HG03521 (cell line): ENCODE measurements around the gene ZBTB48.
A peak's percentile ranks its signal among the peaks of the same experiment; 100 is the strongest.
"Not testable (repeated sequence)": the region's sequence is repeated elsewhere in the genome, so short reads cannot be mapped to it uniquely, and the experiment has no call there.

Experiments used
- ATAC-seq: cut with Tn5 transposase; IDR thresholded peaks from one replicate; pipeline ENCODE4 v1.9.1; 2021; ENCODE audit warnings: mild to moderate bottlenecking, moderate library complexity; ENCODE audit not compliant: unreplicated experiment

Gene ZBTB48

DNA sequence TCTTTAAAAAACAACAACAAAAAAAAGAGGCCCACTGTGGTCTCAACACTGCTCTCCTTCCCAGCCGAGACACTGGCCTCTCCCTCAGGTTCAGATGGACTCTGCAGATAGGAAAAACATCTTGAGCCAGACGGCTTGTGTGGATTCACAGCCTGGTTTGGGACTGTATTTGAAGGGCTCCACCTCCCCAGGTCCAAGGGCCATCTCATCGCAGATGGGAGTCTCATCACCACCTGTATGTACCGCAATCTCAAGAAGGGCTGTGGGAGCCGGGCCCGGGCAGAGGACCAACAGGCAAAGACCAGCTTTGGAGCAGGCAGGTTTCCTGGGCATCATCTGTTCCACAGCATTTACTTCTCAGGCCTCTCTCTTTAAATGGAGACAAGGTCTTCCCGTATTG lies 10.3 kb downstream of the ZBTB48 start:
- no peak for ATAC-seq

DNA sequence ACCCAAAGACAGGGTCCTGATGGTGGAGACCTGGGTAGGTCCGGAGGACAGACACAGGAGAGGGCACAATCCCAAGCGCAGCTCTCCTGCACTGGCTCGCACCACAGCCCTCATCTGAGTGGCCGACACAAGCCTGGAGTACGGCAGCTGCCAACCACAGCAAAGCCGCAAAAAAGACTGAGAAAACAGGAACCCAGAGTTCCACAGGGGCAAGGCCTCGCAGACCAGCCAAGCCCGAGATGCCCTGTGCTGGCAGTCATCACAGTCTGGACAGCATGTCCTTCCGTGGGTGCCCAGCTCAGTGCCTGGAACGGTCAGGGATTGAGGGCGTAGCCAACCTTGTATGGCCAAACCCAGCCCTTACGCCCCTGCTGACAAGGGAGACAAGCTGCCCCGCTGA lies 11.4 kb downstream of the ZBTB48 start:
- ATAC-seq = no peak

DNA sequence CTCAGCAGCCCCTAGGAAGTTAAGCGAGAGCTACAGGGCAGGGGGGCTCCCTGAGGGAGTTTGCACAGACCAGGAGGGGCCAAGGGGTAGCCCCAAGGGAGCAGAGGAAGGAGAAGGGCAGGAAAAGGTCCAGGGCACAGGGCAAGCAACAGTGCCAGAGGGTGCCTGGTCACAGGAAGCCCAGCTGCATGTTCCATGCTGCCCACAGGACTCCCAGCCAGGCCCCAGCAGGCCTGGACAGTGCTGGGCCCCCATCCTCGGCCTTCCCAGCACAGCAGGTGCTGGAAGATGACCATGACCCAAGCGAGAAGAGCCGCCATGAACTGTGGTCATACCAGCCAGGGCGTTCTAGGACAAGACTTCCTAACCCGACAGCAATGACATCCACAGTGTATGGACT lies 11.8 kb downstream of the ZBTB48 start:
- no peak for ATAC-seq

DNA sequence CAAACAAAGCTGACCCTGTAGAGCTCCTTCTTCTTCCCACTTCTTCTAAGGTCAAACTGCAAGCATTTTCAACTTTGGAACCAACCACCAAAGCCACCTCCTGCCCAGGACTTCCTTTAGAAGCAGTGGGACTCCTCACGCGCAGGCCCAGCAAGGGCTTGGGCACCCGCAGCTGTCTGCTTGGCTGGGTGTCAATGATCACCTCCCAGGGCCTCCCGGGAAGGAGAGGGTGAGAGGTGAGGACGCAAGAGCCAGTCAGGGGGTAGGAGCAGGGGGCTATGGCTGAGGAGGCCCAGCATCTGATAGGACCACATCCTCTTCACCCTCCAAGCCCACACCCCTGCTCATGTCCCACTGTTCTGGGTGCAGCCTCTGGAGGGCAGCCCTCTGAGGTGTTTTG lies 12.6 kb downstream of the ZBTB48 start:
- no peak for ATAC-seq

DNA sequence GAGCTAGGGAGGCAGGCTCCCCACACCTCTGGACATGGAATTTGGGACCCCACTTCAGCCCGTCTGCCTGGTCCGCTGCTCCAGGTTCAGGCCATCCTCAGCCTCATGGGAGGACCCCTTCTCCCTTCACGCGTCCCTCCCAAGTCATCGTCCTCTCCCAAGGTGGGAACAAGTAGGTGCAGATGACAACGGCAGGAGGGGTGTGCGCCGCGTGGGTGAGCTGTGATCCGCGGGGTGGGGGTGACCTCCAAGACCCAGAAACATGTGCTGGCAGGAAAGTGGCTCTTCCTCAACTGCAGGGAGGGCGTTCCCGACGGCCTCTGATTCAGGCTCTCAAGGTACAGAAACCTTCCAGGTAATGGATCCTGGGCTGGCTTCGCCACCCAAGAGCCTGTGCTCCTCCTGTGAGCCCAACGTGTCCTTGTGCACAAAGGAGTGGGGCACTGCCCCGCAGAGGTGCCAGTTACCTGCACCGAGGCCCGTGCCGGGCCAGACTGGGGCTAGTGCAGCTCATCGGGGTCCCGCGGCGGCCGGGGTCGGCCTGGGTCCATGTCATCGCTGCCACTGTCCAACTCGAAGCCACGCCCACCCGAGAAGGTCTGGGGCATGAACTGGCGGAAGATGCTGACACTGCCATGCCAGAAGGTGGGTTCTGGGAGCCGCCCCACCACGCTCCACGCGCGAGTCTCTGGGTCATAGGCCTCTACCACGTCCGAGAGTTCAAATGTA lies 13.2 kb downstream of the ZBTB48 start:
- ATAC-seq = no peak

DNA sequence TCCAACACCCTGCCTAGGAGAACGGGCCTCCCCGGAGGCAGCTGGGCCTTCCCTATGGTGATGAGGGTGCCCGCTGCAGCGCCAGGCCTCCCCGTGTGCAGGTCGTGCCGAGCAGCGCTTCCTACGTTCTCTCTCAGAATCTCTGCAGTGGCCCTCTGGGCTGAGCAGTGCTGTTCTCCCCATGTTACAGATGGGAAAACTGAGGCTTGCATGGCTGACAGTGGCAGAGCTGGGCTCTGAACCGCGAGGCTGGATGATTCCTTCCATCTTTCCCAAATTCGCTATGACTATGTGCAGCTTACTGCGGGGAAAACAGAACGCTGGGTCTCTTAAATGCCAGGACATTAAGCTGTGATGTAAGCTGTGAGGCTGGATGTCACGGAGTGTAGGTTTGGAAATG lies 14.0 kb downstream of the ZBTB48 start:
- ATAC-seq = no peak

DNA sequence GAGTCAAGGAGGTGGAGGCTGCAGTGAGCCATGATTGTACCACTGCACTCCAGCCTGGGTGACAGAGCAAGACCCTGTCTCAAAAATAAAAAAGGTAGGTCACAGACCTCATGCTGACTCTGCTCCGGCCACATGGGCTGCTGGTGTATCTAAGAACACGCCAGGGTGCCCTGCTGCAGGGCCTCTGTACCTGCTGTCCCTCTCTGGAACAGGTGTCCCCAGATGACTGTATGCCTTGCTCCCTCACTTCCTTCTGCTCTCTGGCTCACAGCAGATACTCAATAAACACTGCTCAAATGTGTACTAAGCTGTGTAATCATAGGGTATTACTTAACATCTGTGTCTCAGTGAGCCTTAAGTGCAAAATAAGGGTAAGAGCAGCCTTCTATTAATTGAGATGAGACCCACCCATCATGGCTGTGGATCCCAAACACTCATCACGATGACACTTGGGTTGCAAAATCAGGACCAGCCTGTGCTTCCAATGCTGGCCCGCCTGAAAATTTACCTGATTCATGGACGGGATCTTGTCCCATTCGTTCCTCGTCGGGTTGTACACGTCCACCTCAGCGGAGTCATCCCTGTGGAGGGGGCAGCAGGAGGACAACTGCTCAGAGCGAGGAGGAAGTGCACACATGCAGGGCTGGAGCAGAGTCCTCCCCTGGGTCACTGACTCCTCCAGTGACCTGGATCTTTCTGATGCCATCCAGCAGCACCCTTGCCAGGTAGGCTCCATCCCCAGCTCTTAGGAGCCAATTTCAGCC lies 15.4 kb downstream of the ZBTB48 start:
- ATAC-seq = no peak

DNA sequence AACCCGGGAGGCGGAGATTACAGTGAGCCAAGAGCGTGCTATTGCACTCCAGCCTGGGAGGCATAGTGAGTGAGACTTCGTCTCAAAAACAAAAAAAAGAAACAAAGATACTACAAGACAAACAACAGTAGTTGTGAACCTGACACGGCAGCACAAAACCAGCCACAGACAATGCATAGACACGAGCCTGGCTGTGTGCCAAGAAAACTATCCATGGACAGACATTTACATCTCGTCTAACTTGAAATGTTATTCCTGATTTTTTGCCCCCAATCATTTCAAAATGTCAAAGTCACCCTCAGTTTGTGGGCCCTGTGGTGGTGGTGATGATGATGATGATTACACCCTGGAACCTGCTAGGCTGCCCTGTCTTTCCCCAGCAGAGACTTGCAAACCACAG lies 16.6 kb downstream of the ZBTB48 start:
- no peak for ATAC-seq

DNA sequence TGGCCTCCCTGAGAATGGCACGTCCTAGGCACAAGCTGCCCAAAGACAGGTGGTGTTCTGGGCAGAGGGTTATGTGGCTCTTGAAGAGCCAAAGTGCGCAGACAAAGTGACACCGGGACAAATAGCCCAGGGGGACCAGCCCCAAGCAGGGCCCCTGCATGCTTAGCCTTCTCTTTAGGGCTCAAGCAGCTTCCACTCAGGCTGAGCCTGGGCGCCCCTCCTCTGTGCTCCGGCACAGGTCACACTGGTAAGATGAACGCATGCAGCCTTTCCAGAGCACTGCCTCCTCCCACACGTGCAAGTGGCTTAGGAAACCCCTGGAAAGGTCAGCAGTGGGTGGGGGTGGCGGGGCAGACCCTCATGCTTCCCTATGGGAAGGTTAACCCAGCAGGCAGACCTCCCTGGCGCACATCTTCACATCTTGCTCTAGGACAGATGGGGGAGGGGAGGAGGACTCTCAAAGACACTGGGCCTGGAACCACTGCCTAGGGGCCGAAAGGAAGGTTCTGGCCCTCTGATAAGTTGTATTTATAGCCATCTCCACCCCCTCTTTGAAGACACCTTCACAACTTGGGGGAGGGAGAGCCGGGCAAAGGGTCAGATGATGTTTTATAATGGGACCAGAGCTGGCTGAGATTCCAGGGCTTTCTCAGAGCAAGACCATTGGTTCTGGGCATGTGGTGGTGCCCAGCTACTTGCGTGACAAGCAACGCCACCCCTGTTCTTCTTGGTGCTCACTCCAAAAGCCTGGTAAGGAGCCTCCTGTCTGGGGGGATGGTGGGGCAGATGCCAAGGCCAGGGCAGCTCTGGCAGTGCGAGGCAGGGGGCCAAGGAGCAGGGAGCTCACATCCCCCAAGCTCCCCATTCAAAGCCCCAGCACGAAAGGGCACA lies 17.3 kb downstream of the ZBTB48 start:
- ATAC-seq = no peak

DNA sequence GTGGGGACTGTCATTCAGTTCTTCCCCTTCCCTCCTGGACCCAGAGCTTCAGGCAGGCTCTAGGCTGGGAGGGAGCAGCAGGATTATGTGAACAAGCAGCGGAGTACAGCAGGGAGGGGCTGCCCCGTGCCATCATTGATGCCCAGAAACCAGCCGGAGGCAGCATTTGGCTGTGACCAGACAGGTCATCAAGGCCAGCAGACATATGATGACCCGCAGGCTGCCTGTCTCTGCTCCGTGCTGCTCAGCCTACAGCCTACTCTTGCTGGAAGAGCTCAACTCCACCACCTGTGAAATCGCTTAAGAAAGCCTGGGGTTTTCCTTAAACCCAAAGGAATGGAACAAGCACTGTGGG lies 18.0 kb downstream of the ZBTB48 start:
- ATAC-seq = no peak

DNA sequence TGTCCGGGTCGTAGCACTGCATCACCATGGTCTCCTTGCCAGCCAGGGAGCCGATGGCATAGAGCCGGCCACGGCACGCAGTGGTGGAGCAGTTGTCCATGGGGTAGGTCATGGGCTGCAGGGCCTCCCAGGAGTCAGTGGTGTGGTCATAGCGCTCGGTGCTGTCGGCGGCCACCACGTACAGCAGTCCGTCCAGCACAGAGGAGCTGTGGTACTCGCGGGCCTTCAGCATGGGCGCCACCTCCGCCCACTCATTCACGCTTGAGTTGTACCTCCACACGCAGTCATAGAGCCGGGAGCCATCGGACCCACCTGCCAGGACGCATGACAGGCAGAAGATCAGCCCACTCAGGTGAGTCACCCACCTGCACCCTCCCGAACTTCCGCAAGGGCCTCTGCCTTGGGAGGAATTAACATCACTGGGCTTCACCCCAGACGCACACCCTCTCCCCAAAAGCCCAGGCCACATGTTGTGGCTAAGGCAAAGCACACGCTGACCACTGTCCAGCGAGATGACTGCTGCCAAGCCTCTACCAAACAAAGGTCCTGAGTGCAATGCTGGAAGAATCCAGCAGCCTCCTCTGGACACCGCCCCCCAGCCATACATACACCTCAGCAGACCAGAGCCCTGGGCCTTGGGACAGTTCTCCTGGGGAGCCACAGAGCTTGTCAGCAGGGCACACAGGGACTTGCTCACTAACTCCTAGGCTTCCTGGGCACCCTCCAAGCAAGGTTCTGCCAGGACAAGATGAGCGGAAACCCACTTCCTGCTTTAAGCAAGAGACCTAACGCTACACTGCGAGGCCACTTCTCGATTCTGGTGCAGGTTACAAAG lies 19.6 kb downstream of the ZBTB48 start:
- no peak for ATAC-seq

DNA sequence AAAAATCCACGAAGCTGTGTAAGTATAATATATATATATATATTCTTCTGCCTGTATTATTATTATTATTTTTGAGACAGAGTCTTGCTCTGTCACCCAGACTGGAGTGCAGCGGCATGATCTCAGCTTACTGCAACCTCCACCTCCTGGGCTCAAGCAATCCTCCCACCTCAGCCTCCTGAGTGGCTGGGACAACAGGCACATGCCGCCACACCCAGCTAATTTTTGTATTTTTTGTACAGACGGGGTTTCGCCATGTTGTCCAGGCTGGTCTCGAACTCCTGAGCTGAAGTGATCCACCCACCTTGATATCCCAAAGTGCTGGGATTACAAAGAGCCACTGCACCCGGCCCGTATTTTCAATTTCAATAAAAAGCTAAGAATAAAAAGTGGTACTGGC lies 20.2 kb downstream of the ZBTB48 start:
- ATAC-seq = not testable (repeated sequence)

DNA sequence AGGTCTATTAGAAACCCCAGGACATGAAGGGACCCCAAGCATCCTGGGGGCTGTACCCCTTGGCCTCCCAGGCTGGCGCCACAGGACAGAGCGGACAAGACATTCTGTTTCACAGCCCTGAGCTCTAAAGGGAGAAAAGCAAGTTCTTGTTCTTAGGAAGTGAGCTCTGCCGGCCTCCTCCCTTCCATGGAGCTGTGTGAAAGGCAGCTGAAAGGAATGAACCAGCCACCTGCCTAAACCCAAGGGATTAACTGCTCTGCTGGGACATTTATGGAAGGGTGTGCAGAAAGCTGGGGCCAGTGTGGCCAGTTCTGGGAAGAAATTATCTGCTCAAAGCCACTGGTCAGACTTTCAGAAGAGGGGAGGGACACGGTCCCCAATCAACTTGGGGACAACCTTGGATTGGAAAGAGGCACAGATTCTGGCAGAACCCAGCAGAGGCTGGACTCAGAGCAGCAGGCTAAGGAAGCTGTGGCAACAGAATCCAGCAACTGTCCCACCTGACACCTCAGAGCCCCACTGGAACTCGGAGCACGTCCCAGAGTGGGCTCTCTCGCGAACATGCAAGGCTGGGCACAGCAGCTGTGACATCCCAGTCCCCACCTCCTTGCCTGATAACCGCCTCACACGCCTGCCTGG lies 20.7 kb downstream of the ZBTB48 start:
- ATAC-seq = no peak

DNA sequence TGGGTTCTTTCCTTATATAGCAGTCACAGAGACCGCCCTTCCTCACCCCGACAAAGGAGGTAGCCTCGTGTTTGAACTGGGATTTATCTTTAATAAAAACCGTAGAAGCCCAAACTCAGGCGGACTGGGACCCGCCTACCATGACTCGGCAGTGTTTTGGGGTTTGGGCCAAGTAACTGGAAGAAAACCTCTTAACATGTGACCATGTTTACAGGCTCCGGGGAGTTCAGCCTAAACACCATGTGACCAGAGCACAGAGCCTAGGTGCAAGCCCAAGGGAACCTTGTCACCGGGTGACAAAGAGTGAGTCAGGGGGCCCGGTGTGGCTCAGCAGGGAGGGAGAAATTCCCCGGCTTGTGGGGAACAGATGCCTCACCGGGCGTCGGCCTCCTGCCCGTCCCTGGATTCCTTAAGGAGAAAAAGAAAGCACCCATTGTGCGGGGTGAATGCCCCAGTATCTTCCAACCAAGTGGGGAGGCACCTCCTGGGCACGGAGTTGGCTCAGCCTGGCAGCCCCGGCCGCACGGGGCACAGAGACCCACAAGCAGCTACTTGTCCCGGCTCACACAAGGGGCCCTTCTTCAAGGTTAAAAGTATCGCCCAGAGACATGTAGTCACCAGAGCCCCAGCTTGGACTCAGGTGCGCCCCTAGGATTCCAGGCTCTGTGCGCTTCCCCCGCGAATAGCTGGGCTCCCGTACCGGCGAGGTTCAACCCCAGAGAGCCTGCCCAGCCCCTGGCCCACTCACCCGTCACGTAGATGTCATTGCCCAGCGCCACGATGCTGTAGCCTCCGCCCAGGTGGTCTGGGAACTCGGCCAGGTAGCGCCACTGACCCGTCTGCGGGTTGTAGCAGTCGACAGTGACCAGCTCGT lies 21.5 kb downstream of the ZBTB48 start:
- no peak for ATAC-seq

DNA sequence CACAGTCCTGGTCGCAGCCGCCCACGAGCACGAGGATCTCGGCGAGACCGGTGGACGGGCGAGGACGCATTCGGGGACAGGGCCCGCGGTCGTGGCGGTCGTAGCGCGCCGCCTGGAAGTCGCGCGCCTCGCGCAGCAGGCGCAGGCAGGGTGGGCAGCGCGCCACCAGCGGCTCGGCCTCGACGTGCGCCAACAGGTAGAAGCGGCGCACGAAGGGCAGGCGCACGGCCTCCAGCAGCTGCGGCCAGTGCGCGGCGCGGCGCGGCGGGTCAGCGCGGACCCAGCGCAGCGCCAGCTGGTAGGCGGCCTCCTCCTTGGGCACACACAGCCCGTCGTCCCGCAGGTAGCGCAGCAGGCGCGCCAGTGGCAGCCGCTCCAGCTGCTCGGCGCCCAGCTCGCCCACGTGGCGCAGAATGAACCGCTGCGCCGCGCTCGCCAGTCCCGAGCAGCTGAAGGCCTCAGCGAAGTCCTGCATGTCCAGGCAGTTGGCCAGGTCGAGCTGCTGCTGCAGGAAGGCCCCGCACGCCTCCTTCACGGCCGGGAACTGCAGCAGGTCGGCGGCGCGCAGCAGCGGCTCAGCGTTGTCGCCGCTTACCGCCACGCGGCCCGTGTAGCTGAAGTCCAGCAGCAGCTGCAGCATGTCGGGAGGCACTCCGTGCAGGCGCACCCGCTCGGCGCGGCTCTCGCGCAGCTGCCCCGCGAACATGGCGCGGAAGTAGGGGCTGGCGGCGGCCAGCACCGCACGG lies 22.3 kb downstream of the ZBTB48 start:
- ATAC-seq = peak; percentile 10

DNA sequence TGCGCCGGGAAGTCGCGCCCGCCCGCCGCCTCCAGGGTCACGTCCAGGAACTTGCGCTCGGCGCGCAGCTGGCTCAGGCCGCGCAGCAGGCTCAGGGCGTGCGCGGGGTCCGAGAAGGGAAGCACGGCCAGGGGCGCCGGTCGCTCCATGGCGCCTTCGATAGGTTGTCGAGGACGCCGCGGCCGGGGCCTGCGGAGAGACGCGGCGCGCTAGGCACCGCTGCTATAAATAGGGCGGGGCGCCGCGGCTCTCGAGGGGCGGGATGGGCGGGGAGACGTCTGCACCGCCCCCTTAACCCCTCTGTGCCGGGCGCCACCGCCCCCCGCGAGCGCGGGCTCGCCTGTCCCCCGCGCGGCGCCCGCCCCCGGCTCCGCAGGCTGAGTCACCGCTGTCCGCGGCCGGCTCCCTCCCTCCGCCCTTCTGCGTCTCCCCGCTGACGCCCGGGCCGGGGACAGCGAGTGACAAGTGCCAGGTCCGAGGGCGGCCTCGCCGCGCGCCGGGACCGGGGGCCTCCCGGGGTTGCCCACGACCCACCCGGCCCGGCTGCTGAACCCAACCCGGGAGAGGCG lies 23.0 kb downstream of the ZBTB48 start, which contains the start of gene KLHL21:
Gene KLHL21, minus strand, starts transcription at position 201 of the 569 bp plus-strand sequence. Its CDS starts 52 bp downstream, at position 149.
- peak; percentile 50 for ATAC-seq

DNA sequence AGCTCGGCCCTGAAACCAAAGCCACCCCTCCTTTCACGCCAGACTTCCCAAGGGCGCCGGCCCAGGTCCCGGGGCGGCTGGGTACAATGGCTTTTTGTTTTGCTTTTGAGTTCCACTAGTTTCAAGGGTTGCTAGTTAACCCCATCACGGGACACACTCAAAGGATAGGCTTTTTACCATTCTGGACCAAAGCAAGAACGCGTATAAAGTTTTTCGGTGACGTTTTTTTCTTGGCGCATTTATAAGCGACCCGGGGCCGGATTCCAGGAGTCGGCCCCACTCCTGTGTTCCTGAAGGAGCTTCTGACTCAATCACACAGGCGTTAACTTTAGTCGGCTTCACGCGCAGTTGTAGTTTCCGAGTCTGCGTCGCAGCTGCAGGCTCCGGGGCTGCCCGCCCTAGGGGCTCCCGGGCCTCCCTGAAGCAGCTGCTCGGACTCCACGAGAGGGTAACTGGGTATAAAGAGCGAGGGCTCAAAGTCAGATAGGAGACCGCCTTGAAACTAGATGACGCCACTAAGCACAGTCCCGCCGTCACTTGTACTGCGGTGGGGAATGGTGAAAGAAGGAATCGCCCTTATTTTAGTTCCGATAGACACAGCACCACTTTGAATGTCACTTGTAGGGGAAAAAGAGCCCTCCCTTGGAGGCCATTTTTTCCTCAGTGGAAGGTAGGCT lies 23.6 kb downstream of the ZBTB48 start:
- no peak for ATAC-seq
